ENCODE results near the gene DEDD. TPM values are rescaled to one million over a fixed set of nuclear protein-coding genes. Genes with fewer than 3 reads are reported as not detected.
A peak's percentile ranks its signal among the peaks of the same experiment; 100 is the strongest.

Gene DEDD
- total RNA-seq, 1 donor from 2014 or later: 46.9 TPM

GRCh38 chr1:161106431-161106830 lies 26.0 kb downstream of the DEDD start:
- H3K4me3 Mint-ChIP-seq (ENCODE audit: low read depth): no peak overlapping the region
- H3K36me3 Mint-ChIP-seq (ENCODE audit: insufficient read depth): peaks cover 8% of the 10 kb centered on the region

GRCh38 chr1:161100556-161100955 lies 31.9 kb downstream of the DEDD start:
- H3K4me3 Mint-ChIP-seq (ENCODE audit: low read depth): no peak overlapping the region
- no peak for DNase-seq (ENCODE audit: low spot score, unreplicated experiment)
- H3K4me1 Mint-ChIP-seq (ENCODE audit: low read depth): peaks cover 5% of the 10 kb centered on the region
- H3K9me3 Mint-ChIP-seq (ENCODE audit: low read depth): no peaks in the 10 kb centered on the region
- TF ChIP-seq CTCF (IDR thresholded peaks at IDR 0.05; ENCODE audit: unreplicated experiment): no peak
- peaks cover 8% of the 10 kb centered on the region for H3K36me3 Mint-ChIP-seq (ENCODE audit: insufficient read depth)
- no peak overlapping the region for H3K27ac Mint-ChIP-seq
- H3K27me3 Mint-ChIP-seq: peaks cover 3% of the 10 kb centered on the region

More at GRCh38 chr1:161106431-161106830, 26.0 kb downstream of the DEDD start:
- no peak overlapping the region for H3K27ac Mint-ChIP-seq
- no peak for DNase-seq (ENCODE audit: low spot score, unreplicated experiment)
- no peaks in the 10 kb centered on the region for H3K9me3 Mint-ChIP-seq (ENCODE audit: low read depth)
- H3K27me3 Mint-ChIP-seq: no peaks in the 10 kb centered on the region
- TF ChIP-seq CTCF (IDR thresholded peaks at IDR 0.05; ENCODE audit: unreplicated experiment): no peak
- H3K4me1 Mint-ChIP-seq (ENCODE audit: low read depth): no peaks in the 10 kb centered on the region

- Mint-ChIP-seq H3K9me3 (ENCODE audit: low read depth) (no peaks in the 10 kb centered on the region), H3K36me3 (ENCODE audit: insufficient read depth) (peaks cover 6% of the 10 kb centered on the region), H3K4me1 (ENCODE audit: low read depth) (peaks cover 5% of the 10 kb centered on the region), H3K27me3 (peaks cover 9% of the 10 kb centered on the region), H3K27ac (peak overlapping the region; percentile 47), H3K4me3 (ENCODE audit: low read depth) (peak overlapping the region; percentile 79)
- no peak for TF ChIP-seq CTCF (IDR thresholded peaks at IDR 0.05; ENCODE audit: unreplicated experiment)
- DNase-seq (ENCODE audit: low spot score, unreplicated experiment): no peak
Observed at GRCh38 chr1:161099090-161099802, 33.2 kb downstream of the DEDD start.

- H3K4me1 Mint-ChIP-seq (ENCODE audit: low read depth): peaks cover 5% of the 10 kb centered on the region
- peak within 1 kb of the TSS; percentile 79 for H3K4me3 Mint-ChIP-seq (ENCODE audit: low read depth)
- DNase-seq (ENCODE audit: low spot score, unreplicated experiment): peak; percentile 88
- TF ChIP-seq CTCF (IDR thresholded peaks at IDR 0.05; ENCODE audit: unreplicated experiment): peak; percentile 33
- H3K9me3 Mint-ChIP-seq (ENCODE audit: low read depth): no peaks in the 10 kb centered on the region
- H3K27me3 Mint-ChIP-seq: peaks cover 9% of the 10 kb centered on the region
- H3K36me3 Mint-ChIP-seq (ENCODE audit: insufficient read depth): peaks cover 6% of the 10 kb centered on the region
- H3K27ac Mint-ChIP-seq: peak within 1 kb of the TSS; percentile 98
Observed at GRCh38 chr1:161098210-161099068, 34.0 kb downstream of the DEDD start, which contains the start of gene KLHDC9. KLHDC9 (plus strand) TSS chr1:161098361; CDS start chr1:161098536, 175 bp downstream.

- Mint-ChIP-seq H3K4me1 (ENCODE audit: low read depth) (peaks cover 5% of the 10 kb centered on the region), H3K4me3 (ENCODE audit: low read depth) (no peak overlapping the region), H3K9me3 (ENCODE audit: low read depth) (no peaks in the 10 kb centered on the region), H3K36me3 (ENCODE audit: insufficient read depth) (peaks cover 2% of the 10 kb centered on the region), H3K27me3 (peaks cover 9% of the 10 kb centered on the region), H3K27ac (no peak overlapping the region)
- DNase-seq (ENCODE audit: low spot score, unreplicated experiment): no peak
- no peak for TF ChIP-seq CTCF (IDR thresholded peaks at IDR 0.05; ENCODE audit: unreplicated experiment)
Observed at GRCh38 chr1:161096530-161096929, 35.9 kb downstream of the DEDD start.
